ENCODE data around the gene SAMM50. TPM values are rescaled to one million over a fixed set of nuclear protein-coding genes. Genes with fewer than 3 reads are reported as not detected.

The SAMM50 gene
- total and polyA plus RNA-seq, 2 experiments from 2014 or later, result 56.8 to 92.0 TPM

GRCh38 chr22:44020981-44021380 is 65.7 kb downstream of the SAMM50 start:
- H3K27ac ChIP-seq, result no peak overlapping the region
- H3K36me3 ChIP-seq, result no peaks in the 10 kb centered on the region
- TF ChIP-seq, protein P1, sequence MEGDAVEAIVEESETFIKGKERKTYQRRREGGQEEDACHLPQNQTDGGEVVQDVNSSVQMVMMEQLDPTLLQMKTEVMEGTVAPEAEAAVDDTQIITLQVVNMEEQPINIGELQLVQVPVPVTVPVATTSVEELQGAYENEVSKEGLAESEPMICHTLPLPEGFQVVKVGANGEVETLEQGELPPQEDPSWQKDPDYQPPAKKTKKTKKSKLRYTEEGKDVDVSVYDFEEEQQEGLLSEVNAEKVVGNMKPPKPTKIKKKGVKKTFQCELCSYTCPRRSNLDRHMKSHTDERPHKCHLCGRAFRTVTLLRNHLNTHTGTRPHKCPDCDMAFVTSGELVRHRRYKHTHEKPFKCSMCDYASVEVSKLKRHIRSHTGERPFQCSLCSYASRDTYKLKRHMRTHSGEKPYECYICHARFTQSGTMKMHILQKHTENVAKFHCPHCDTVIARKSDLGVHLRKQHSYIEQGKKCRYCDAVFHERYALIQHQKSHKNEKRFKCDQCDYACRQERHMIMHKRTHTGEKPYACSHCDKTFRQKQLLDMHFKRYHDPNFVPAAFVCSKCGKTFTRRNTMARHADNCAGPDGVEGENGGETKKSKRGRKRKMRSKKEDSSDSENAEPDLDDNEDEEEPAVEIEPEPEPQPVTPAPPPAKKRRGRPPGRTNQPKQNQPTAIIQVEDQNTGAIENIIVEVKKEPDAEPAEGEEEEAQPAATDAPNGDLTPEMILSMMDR (IDR thresholded peaks at IDR 0.05; ENCODE audit: low read depth, low read length), result no peak
- no peak overlapping the region for H3K4me3 ChIP-seq
- H3K9me3 ChIP-seq (ENCODE audit: low read depth), result no peaks in the 10 kb centered on the region
- H3K4me1 ChIP-seq (ENCODE audit: low read depth), result peaks cover 5% of the 10 kb centered on the region
- no peaks in the 10 kb centered on the region for H3K27me3 ChIP-seq
- DNase-seq (ENCODE audit: low read depth in 1 of 2, low spot score in 1 of 2), result no peak

GRCh38 chr22:44023404-44024287 is 68.4 kb downstream of the SAMM50 start:
- Histone ChIP-seq H3K36me3 (no peaks in the 10 kb centered on the region), H3K4me3 (peak overlapping the region; percentile 36), H3K9me3 (ENCODE audit: low read depth) (no peaks in the 10 kb centered on the region), H3K27me3 (no peaks in the 10 kb centered on the region), H3K4me1 (ENCODE audit: low read depth) (peaks cover 5% of the 10 kb centered on the region), H3K27ac (no peak overlapping the region)
- TF ChIP-seq, protein P1 (IDR thresholded peaks at IDR 0.05; ENCODE audit: low read depth, low read length), result no peak
- peak; percentile 46 to 65 for DNase-seq (ENCODE audit: low read depth in 1 of 2, low spot score in 1 of 2)

DNA sequence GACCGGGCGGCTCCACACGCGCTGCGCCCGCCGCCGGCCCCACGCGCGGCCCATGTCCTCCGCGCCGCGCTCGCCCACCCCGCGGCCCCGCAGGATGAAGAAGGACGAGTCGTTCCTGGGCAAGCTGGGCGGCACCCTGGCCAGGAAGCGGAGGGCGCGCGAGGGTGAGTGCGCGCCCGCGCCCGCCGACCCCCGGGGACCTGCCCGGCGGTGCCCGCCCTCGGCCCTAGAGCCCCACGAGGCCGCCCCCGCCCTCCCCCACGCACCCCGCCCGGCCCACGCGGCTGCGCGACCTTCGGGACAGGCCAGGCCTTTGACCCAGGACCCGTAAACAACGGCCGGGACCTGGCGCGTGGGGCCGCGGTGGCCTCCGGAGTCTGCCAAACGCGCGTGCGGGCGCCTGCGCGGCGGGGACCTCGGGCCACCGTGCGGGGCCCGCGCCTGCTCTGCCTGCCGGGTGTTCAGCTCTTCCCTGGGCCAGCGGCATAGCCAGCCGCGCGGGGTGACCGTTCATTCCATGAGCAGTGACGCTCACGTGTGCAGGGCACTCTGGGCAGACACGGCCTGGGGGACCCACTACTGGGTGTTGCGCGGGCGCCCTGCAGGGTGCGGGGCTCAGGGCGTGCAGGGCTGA is 69.2 kb downstream of the SAMM50 start, which contains the start of gene PARVB:
TSS of gene PARVB (plus strand) at position 15 of the 634 bp plus-strand sequence. CDS start at position 53, 38 bp downstream.
- peak; percentile 28 to 47 for DNase-seq (ENCODE audit: low read depth in 1 of 2, low spot score in 1 of 2)
- no peak within 1 kb of the TSS for H3K27ac ChIP-seq

GRCh38 chr22:44025171-44026065 is 70.2 kb downstream of the SAMM50 start:
- H3K4me3 ChIP-seq, result peak overlapping the region; percentile 41
- no peak for DNase-seq (ENCODE audit: low read depth in 1 of 2, low spot score in 1 of 2)
- H3K9me3 ChIP-seq (ENCODE audit: low read depth), result no peaks in the 10 kb centered on the region
- peaks cover 13% of the 10 kb centered on the region for H3K4me1 ChIP-seq (ENCODE audit: low read depth)
- TF ChIP-seq, protein P1 (IDR thresholded peaks at IDR 0.05; ENCODE audit: low read depth, low read length), result no peak
- no peaks in the 10 kb centered on the region for H3K36me3 ChIP-seq
- H3K27ac ChIP-seq, result no peak overlapping the region
- no peaks in the 10 kb centered on the region for H3K27me3 ChIP-seq

More for the DNA sequence above, 69.2 kb downstream of the SAMM50 start, which contains the start of gene PARVB:
- Histone ChIP-seq H3K9me3 (ENCODE audit: low read depth) (no peaks in the 10 kb centered on the region), H3K4me3 (peak within 1 kb of the TSS; percentile 41), H3K36me3 (no peaks in the 10 kb centered on the region), H3K4me1 (ENCODE audit: low read depth) (peaks cover 5% of the 10 kb centered on the region), H3K27me3 (no peaks in the 10 kb centered on the region)
- TF ChIP-seq, protein P1 (IDR thresholded peaks at IDR 0.05; ENCODE audit: low read depth, low read length), result no peak

DNA sequence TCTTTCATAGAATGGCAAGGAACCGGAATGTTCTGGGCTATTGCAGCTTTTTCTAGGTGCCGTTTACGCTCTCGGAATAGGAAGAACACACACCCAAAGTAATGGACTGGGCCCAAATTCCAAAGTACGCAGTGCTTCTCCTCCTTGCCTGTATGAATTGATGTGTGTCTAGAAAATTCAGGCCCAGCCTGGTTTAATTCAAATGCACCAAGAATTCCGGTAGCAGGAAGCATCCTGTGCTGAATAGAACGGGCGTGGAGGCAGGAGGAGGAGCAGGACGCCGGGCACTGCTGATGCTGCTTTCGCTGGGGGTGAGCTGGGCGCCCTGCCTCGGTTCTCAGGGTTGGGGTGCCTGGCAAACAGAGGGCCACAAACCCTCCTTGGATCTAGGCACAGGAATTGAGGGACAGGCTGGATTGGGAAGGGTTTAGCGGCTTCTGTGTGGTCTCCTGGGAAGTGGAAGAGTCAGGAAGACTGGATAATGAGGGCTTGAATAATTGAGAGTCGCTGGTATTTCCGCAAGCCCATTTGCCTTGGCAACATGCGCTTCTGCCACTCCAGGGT is 70.9 kb downstream of the SAMM50 start:
- H3K4me1 ChIP-seq (ENCODE audit: low read depth), result peaks cover 13% of the 10 kb centered on the region
- H3K36me3 ChIP-seq, result no peaks in the 10 kb centered on the region
- H3K27ac ChIP-seq, result no peak overlapping the region
- no peaks in the 10 kb centered on the region for H3K9me3 ChIP-seq (ENCODE audit: low read depth)
- no peaks in the 10 kb centered on the region for H3K27me3 ChIP-seq
- DNase-seq (ENCODE audit: low read depth in 1 of 2, low spot score in 1 of 2), result no peak
- H3K4me3 ChIP-seq, result no peak overlapping the region
- TF ChIP-seq, protein P1 (IDR thresholded peaks at IDR 0.05; ENCODE audit: low read depth, low read length), result no peak
